Spleen (tissue), 11 donors: ENCODE data around the gene FBXO17. TPM values are rescaled to one million over a fixed set of nuclear protein-coding genes. Genes with fewer than 3 reads are reported as not detected.
"Not testable (repeated sequence)": the region's sequence is repeated elsewhere in the genome, so short reads cannot be mapped to it uniquely, and the experiment has no call there.

Experiments used
- DNase-seq: peaks from one replicate; pipeline ENCODE4 v3.0.0-alpha.2; 2020
- H3K27ac ChIP-seq, 8 donors: fragments of 200-600 bp; sonication (generic) in 7 of 8; 1 replicate in 4 of 8; 2 replicates in 4 of 8; pipeline versions ENCODE4 v1.5.0 to v1.8.0; 2016 to 2021; ENCODE audit warnings: inconsistent platforms in 4 of 8, mild to moderate bottlenecking in 4 of 8, moderate library complexity in 1 of 8
- H3K27me3 ChIP-seq, 7 donors: fragments of 200-600 bp; sonication (generic) in 6 of 7; replicated peaks in 1 of 7; 1 replicate in 4 of 7; 2 replicates in 3 of 7; pipeline versions ENCODE4 v1.5.0 to v1.8.0; 2016 to 2021; ENCODE audit warnings: inconsistent platforms in 3 of 7, mild to moderate bottlenecking in 1 of 7
- H3K36me3 ChIP-seq, 6 donors: fragments of 200-600 bp; sonication (generic) in 5 of 6; 1 replicate in 4 of 6; 2 replicates in 2 of 6; pipeline versions ENCODE4 v1.5.0 to v1.8.0; 2016 to 2021; ENCODE audit warnings: inconsistent platforms in 2 of 6
- H3K4me1 ChIP-seq, 6 donors: fragments of 200-600 bp; sonication (generic) in 5 of 6; 1 replicate in 3 of 6; 2 replicates in 3 of 6; pipeline versions ENCODE4 v1.5.0 to v1.8.0; 2016 to 2021; ENCODE audit warnings: inconsistent platforms in 3 of 6
- H3K4me3 ChIP-seq, 8 donors: fragments of 200-600 bp; sonication (generic) in 7 of 8; 1 replicate in 4 of 8; 2 replicates in 4 of 8; pipeline versions ENCODE4 v1.5.0 to v1.8.0; 2016 to 2021; ENCODE audit warnings: inconsistent platforms in 4 of 8, mild to moderate bottlenecking in 4 of 8, moderate library complexity in 2 of 8
- H3K9me3 ChIP-seq, 8 donors: fragments of 200-600 bp; sonication (generic) in 7 of 8; 1 replicate in 4 of 8; 2 replicates in 4 of 8; pipeline versions ENCODE4 v1.5.0 to v1.8.0; 2016 to 2021; ENCODE audit warnings: inconsistent platforms in 4 of 8
- POLR2A ChIP-seq, 3 donors: fragments of 450-650 bp; IDR thresholded peaks; one replicate each; pipeline ENCODE4 v1.5.1; 2017; ENCODE audit warnings: antibody characterized with exemption in 3 of 3, mild to moderate bottlenecking in 1 of 3
- POLR2AphosphoS5 ChIP-seq, 3 donors: sonication (generic); formaldehyde crosslinking; IDR thresholded peaks; one replicate each; pipeline ENCODE4 v1.5.1; 2017; ENCODE audit warnings: antibody characterized with exemption in 3 of 3
- WGBS, 5 donors: extraction: QIAGEN DNeasy Blood & Tissue Kit in 3 of 5; methylation state at CpG; one replicate each; pipeline versions ENCODE4 v1.1.5 to v1.1.7; 2013 to 2018; 5-methylcytosine and 5-hydroxymethylcytosine counted together
- intact Hi-C: fragments of 100-400 bp; cut with DNase I; formaldehyde crosslinking; loops from one replicate; pipeline ENCODE4 v1.15.0; 2023; ENCODE audit warnings: low total_unique reads
- polyA plus RNA-seq, 3 donors: library from polyadenylated mRNA; stranded (reverse); fragments of 200-250 nt; gene quantifications; one replicate each; pipeline ENCODE4 v1.2.1, GENCODE V29; 2013
- total RNA-seq, 7 donors: library from RNA; depleted of rRNA in 3 of 7; stranded (reverse); fragments of >200 nt in 3 of 7; fragmentation: NEBNext Ultra II Directional in 4 of 7; extraction: Animal tissue kit (Norgen Biotek cat#: 25700) in 4 of 7; gene quantifications; one replicate each; pipeline versions ENCODE4 v1.1.0 to v1.2.1, GENCODE V29; 2016 to 2021
- TF ChIP-seq, protein P1 (sequence below), 11 experiments: fragments of 200-600 bp in 7 of 11; fragments of 450-650 bp in 4 of 11; sonication (generic) in 4 of 11; IDR thresholded peaks in 8 of 11; conservative IDR thresholded peaks in 3 of 11; 1 replicate in 7 of 11; 2 replicates in 4 of 11; pipeline versions ENCODE4 v1.4.0 to v1.8.0; 2016 to 2021; ENCODE audit warnings: antibody characterized with exemption in 11 of 11, inconsistent platforms in 4 of 11, mild to moderate bottlenecking in 1 of 11
- donor health status: healthy with polysubstance abuse.
- donor health status: DM: no; HTN: no; CAD: no; lungs with moderate emphysema.
- donor health status: DM: no; HTN: no; CAD: no.
- donor health status: Bipolar disorder and iron deficiency.
- donor health status: healthy.
- donor health status: DM: no; HTN: no; CAD: no.
- donor health status: DM: yes; HTN: yes; CAD: no.

Gene FBXO17
- total and polyA plus RNA-seq, 10 donors = 0.91 to 7.7 (median 4.9) TPM

DNA sequence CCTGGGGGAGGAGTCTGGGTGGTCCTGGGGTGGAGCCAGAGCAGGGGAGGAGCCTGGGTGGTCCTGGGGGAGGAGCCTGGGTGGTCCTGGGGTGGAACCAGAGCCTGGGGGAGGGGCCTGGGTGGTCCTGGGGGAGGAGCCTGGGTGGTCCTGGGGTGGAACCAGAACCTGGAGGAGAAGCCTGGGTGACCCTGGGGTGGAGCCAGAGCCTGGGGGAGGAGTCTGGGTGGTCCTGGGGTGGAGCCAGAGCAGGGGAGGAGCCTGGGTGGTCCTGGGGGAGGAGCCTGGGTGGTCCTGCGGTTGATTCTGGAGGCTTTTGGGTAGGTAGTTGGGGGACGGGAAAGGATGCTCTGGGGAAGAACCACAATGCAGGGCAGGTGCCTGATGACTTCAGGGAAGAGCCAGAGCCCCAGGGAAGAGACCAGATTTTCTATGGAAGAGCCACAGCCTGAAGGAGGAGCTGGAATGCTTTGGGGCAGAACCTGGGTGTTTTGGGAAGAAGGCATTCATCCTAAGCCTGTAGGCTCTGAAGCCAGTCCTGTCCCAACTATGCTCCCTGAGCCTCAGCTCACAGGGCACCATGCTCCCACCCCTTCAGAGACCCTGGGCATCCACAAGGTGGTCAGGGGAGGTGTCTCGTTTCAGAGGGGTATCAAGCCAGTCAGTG, 29.8 kb downstream of the FBXO17 start:
- TF ChIP-seq, protein P1, sequence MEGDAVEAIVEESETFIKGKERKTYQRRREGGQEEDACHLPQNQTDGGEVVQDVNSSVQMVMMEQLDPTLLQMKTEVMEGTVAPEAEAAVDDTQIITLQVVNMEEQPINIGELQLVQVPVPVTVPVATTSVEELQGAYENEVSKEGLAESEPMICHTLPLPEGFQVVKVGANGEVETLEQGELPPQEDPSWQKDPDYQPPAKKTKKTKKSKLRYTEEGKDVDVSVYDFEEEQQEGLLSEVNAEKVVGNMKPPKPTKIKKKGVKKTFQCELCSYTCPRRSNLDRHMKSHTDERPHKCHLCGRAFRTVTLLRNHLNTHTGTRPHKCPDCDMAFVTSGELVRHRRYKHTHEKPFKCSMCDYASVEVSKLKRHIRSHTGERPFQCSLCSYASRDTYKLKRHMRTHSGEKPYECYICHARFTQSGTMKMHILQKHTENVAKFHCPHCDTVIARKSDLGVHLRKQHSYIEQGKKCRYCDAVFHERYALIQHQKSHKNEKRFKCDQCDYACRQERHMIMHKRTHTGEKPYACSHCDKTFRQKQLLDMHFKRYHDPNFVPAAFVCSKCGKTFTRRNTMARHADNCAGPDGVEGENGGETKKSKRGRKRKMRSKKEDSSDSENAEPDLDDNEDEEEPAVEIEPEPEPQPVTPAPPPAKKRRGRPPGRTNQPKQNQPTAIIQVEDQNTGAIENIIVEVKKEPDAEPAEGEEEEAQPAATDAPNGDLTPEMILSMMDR (IDR thresholded peaks at IDR 0.05 in 8 of 11, conservative IDR thresholded peaks at IDR 0.05 in 3 of 11) = no peak
- TF ChIP-seq POLR2A (IDR thresholded peaks at IDR 0.05) (no peak), POLR2AphosphoS5 (IDR thresholded peaks at IDR 0.05) (no peak)
- H3K4me3 ChIP-seq = no peak overlapping the region
- no peaks in the 10 kb centered on the region for H3K36me3 ChIP-seq
- 80 to 93% (median 86%) methylated on average over 2 to 3 of the region's 3 CpGs for WGBS, 5 donors
- H3K27ac ChIP-seq = no peak overlapping the region
- H3K27me3 ChIP-seq = peaks cover 0 to 28% (median 10%) of the 10 kb centered on the region in 7 donors
- no peak for DNase-seq
- H3K9me3 ChIP-seq = no peaks in the 10 kb centered on the region
- peaks cover 8 to 25% (median 12%) of the 10 kb centered on the region in 6 donors for H3K4me1 ChIP-seq
- intact Hi-C loops = no loop called here

DNA sequence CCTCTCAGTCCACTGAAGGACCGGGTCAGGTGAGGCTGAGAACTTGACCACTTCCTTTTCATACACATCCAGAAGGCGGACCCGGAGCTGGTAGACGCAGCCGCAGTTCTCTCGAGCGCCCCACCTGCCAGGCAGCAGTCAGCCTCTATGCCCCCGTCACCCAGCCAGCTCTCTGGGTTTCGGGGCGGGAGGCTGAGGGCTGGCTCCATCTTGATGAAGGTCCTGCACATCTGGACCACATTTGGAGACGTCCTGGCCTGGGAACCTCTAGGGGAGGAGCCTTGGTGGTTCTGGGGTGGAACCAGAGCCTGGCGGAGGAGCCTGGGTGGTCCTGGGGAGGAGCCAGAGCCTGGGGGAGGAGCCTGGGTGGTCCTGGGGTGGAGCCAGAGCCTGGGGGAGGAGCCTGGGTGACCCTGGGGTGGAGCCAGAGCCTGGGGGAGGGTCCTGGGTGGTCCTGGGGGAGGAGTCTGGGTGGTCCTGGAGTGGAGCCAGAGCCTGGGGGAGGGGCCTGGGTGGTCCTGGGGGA, 30.5 kb downstream of the FBXO17 start:
- intact Hi-C loops = no loop called here
- Histone ChIP-seq H3K36me3 (no peaks in the 10 kb centered on the region), H3K4me1 (peaks cover 3 to 25% (median 6%) of the 10 kb centered on the region in 6 donors), H3K27ac (no peak overlapping the region), H3K4me3 (no peak overlapping the region), H3K27me3 (peaks cover 0 to 21% (median 7%) of the 10 kb centered on the region in 7 donors), H3K9me3 (no peaks in the 10 kb centered on the region)
- 83 to 96% (median 93%) methylated on average over 4 to 12 of the region's 12 CpGs for WGBS, 5 donors
- DNase-seq = no peak
- TF ChIP-seq POLR2AphosphoS5 (IDR thresholded peaks at IDR 0.05) (no peak), POLR2A (IDR thresholded peaks at IDR 0.05) (no peak)
- TF ChIP-seq, protein P1 (IDR thresholded peaks at IDR 0.05 in 8 of 11, conservative IDR thresholded peaks at IDR 0.05 in 3 of 11) = no peak

DNA sequence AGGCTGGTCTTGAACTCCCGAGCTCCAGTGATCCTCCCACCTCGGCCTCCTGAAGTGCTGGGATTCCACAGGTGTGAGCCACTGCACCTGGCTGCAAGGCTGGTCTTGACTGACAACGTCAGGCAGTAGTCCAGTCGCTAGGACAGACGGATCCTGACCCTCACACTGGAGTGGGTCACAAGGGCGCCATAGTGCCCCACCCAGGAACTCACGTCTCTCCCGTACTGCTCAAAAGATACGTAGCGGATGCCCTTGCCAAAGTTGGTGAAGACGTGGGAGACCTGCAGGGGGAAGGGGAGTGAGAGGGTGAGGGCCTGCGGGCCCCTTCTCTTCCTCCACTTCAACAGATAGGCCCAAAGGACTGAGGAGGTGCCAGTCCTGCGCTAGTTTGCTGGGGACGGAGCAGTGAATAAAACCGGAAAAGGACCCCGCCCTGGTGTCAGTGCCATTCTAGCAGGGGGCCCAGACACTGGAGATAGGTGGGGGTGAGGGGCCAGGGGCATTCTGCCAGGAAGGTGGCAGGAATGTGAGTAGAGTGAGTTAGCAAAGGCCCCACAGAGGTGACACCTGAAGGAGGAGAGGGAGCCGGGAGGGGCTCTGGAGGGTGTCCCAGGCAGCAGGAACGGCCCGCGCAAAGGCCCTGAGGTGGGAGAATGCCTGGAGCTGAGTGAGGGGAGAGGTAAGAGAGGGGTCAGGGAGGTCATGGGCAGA, 32.9 kb downstream of the FBXO17 start:
- peak; percentile 42 for DNase-seq
- WGBS, 5 donors = 74 to 91% (median 87%) methylated on average over 18 to 20 of the region's 20 CpGs
- TF ChIP-seq, protein P1 (IDR thresholded peaks at IDR 0.05 in 8 of 11, conservative IDR thresholded peaks at IDR 0.05 in 3 of 11) = no peak
- TF ChIP-seq POLR2AphosphoS5 (IDR thresholded peaks at IDR 0.05) = no peak
- TF ChIP-seq POLR2A (IDR thresholded peaks at IDR 0.05) = no peak
- Histone ChIP-seq H3K27me3 (peaks cover 0 to 8% (median 0%) of the 10 kb centered on the region in 7 donors), H3K4me1 (peaks cover 0 to 17% (median 2%) of the 10 kb centered on the region in 6 donors), H3K4me3 (no peak overlapping the region), H3K9me3 (no peaks in the 10 kb centered on the region), H3K36me3 (no peaks in the 10 kb centered on the region), H3K27ac (no peak overlapping the region)
- intact Hi-C loops = no loop called here

DNA sequence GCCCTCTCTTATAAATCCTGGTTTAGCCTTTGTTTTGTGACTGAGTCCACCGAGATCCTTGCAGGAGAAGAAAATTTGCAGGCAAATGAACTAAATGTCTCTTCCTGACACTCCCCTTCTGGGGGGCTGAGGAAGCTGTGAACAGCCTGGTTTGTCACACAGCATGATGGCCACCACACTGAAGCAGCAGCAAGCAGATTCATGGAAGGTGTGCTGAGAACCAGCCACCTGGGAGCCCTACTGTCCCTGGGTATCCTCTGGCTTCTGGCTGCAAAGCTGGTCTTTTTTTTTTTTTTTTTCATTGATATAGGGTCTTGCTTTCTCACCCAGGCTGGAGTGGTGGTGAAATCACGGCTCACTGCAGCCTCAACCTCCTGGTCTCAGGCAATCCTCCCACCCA, 33.6 kb downstream of the FBXO17 start:
- peaks cover 0 to 8% (median 0%) of the 10 kb centered on the region in 7 donors for H3K27me3 ChIP-seq
- no peak overlapping the region for H3K27ac ChIP-seq
- peak; percentile 16 for DNase-seq
- intact Hi-C loops = no loop called here
- no peaks in the 10 kb centered on the region for H3K36me3 ChIP-seq
- WGBS, 5 donors = 83 to 98% (median 89%) methylated on average over 2 of the region's 2 CpGs
- TF ChIP-seq, protein P1 (IDR thresholded peaks at IDR 0.05 in 8 of 11, conservative IDR thresholded peaks at IDR 0.05 in 3 of 11) = no peak
- TF ChIP-seq POLR2A (IDR thresholded peaks at IDR 0.05) = no peak
- TF ChIP-seq POLR2AphosphoS5 (IDR thresholded peaks at IDR 0.05) = no peak
- H3K4me1 ChIP-seq = peaks cover 0 to 17% (median 2%) of the 10 kb centered on the region in 6 donors
- no peak overlapping the region for H3K4me3 ChIP-seq
- no peaks in the 10 kb centered on the region for H3K9me3 ChIP-seq

DNA sequence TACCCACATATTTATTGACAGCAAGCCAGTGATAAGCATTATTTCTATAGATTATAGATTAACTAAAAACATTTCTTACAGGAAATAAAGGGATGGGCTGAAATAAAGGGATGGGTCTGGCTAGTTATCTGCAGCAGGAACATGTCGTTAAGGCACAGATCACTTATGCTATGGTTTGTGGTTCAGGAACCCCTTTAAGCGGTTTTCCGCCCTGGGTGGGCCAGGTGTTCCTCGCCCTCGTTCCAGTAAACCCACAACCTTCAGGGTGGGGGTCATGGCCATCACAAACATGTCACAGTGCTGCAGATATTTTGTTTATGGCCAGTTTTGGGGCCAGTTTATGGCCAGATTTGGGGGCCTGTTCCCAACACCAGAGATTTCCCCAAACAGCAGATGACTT, 34.1 kb downstream of the FBXO17 start:
- peak; percentile 23 for DNase-seq
- intact Hi-C loops, H3K27ac ChIP-seq: not testable (repeated sequence)

More for the DNA sequence above, 34.1 kb downstream of the FBXO17 start:
- not testable (repeated sequence) for H3K36me3 ChIP-seq, H3K9me3 ChIP-seq, H3K4me3 ChIP-seq, H3K27me3 ChIP-seq
- peaks cover 0 to 16% (median 2%) of the 10 kb centered on the region in 6 donors for H3K4me1 ChIP-seq
- WGBS, 5 donors = 56 to 68% (median 63%) methylated on average over 5 of the region's 5 CpGs
